Measurements from ENCODE around the gene TRPM3.

GRCh38 chr9:70617033-70617828 lies 504.2 kb downstream of the TRPM3 start:
- TF ChIP-seq CTCF (IDR thresholded peaks at IDR 0.05; ENCODE audit: low read depth, low read length) (no peak), EZH2phosphoT487 (IDR thresholded peaks at IDR 0.05; ENCODE audit: low read depth) (no peak)

All from OCI-LY3 (cell line).